ENCODE data around the gene ARF3. TPM values are rescaled to one million over a fixed set of nuclear protein-coding genes. Genes with fewer than 3 reads are reported as not detected.

ARF3 gene
- total and polyA plus RNA-seq, 2 donors = 25.1 to 78.6 TPM

GRCh38 chr12:48938805-48939204 is 18.5 kb downstream of the ARF3 start:
- no peak for DNase-seq (ENCODE audit: extremely low spot score)
- peaks cover 2% of the 10 kb centered on the region for H3K36me3 ChIP-seq (ENCODE audit: insufficient read depth)
- H3K27ac ChIP-seq (ENCODE audit: low read depth) = no peak overlapping the region
- H3K4me3 ChIP-seq (ENCODE audit: low read depth, low read length) = no peak overlapping the region
- no peaks in the 10 kb centered on the region for H3K4me1 ChIP-seq (ENCODE audit: insufficient read depth)
- 89% methylated on average over 7 of the region's 7 CpGs for WGBS

- Histone ChIP-seq H3K27ac (ENCODE audit: low read depth) (no peak overlapping the region), H3K36me3 (ENCODE audit: insufficient read depth) (peaks cover 2% of the 10 kb centered on the region), H3K4me3 (ENCODE audit: low read depth, low read length) (no peak overlapping the region), H3K4me1 (ENCODE audit: insufficient read depth) (no peaks in the 10 kb centered on the region)
- WGBS = 83% methylated on average over 6 of the region's 6 CpGs
- no peak for DNase-seq (ENCODE audit: extremely low spot score)
Measured at GRCh38 chr12:48937170-48937569, 20.1 kb downstream of the ARF3 start.

- no peak overlapping the region for H3K27ac ChIP-seq (ENCODE audit: low read depth)
- H3K4me1 ChIP-seq (ENCODE audit: insufficient read depth) = no peaks in the 10 kb centered on the region
- H3K36me3 ChIP-seq (ENCODE audit: insufficient read depth) = peaks cover 2% of the 10 kb centered on the region
- H3K4me3 ChIP-seq (ENCODE audit: low read depth, low read length) = no peak overlapping the region
- no peak for DNase-seq (ENCODE audit: extremely low spot score)
Measured at GRCh38 chr12:48936379-48936979, 20.8 kb downstream of the ARF3 start.

- Histone ChIP-seq H3K4me3 (ENCODE audit: low read depth, low read length) (no peak overlapping the region), H3K36me3 (ENCODE audit: insufficient read depth) (peaks cover 2% of the 10 kb centered on the region), H3K27ac (ENCODE audit: low read depth) (no peak overlapping the region), H3K4me1 (ENCODE audit: insufficient read depth) (no peaks in the 10 kb centered on the region)
- DNase-seq (ENCODE audit: extremely low spot score) = no peak
- 96% methylated on average over 1 of the region's 1 CpG for WGBS
Measured at GRCh38 chr12:48934312-48934706, 23.0 kb downstream of the ARF3 start.

GRCh38 chr12:48933664-48934311 is 23.5 kb downstream of the ARF3 start:
- H3K4me3 ChIP-seq (ENCODE audit: low read depth, low read length) = no peak overlapping the region
- WGBS = 86% methylated on average over 9 of the region's 9 CpGs
- no peak overlapping the region for H3K27ac ChIP-seq (ENCODE audit: low read depth)
- no peaks in the 10 kb centered on the region for H3K4me1 ChIP-seq (ENCODE audit: insufficient read depth)
- DNase-seq (ENCODE audit: extremely low spot score) = no peak
- H3K36me3 ChIP-seq (ENCODE audit: insufficient read depth) = peaks cover 2% of the 10 kb centered on the region

- no peak for DNase-seq (ENCODE audit: extremely low spot score)
- Histone ChIP-seq H3K27ac (ENCODE audit: low read depth) (no peak overlapping the region), H3K4me3 (ENCODE audit: low read depth, low read length) (no peak overlapping the region), H3K4me1 (ENCODE audit: insufficient read depth) (no peaks in the 10 kb centered on the region), H3K36me3 (ENCODE audit: insufficient read depth) (peaks cover 2% of the 10 kb centered on the region)
- WGBS = 86% methylated on average over 2 of the region's 2 CpGs
Measured at GRCh38 chr12:48932878-48933277, 24.4 kb downstream of the ARF3 start.

- H3K27ac ChIP-seq (ENCODE audit: low read depth) = no peak overlapping the region
- no peak for DNase-seq (ENCODE audit: extremely low spot score)
- no peaks in the 10 kb centered on the region for H3K4me1 ChIP-seq (ENCODE audit: insufficient read depth)
- WGBS = 84% methylated on average over 4 of the region's 4 CpGs
- no peak overlapping the region for H3K4me3 ChIP-seq (ENCODE audit: low read depth, low read length)
- no peaks in the 10 kb centered on the region for H3K36me3 ChIP-seq (ENCODE audit: insufficient read depth)
Measured at GRCh38 chr12:48930475-48930874, 26.8 kb downstream of the ARF3 start.

- Histone ChIP-seq H3K27ac (ENCODE audit: low read depth) (no peak overlapping the region), H3K4me1 (ENCODE audit: insufficient read depth) (no peaks in the 10 kb centered on the region), H3K36me3 (ENCODE audit: insufficient read depth) (no peaks in the 10 kb centered on the region), H3K4me3 (ENCODE audit: low read depth, low read length) (no peak overlapping the region)
- no peak for DNase-seq (ENCODE audit: extremely low spot score)
- WGBS = 77% methylated on average over 1 of the region's 1 CpG
Measured at GRCh38 chr12:48929551-48929950, 27.7 kb downstream of the ARF3 start.

GRCh38 chr12:48927261-48927660 is 30.0 kb downstream of the ARF3 start:
- H3K36me3 ChIP-seq (ENCODE audit: insufficient read depth) = no peaks in the 10 kb centered on the region
- no peak overlapping the region for H3K4me3 ChIP-seq (ENCODE audit: low read depth, low read length)
- WGBS = 84% methylated on average over 2 of the region's 2 CpGs
- no peaks in the 10 kb centered on the region for H3K4me1 ChIP-seq (ENCODE audit: insufficient read depth)
- no peak for DNase-seq (ENCODE audit: extremely low spot score)
- no peak overlapping the region for H3K27ac ChIP-seq (ENCODE audit: low read depth)

GRCh38 chr12:48925304-48926011 is 31.8 kb downstream of the ARF3 start, which contains the start of gene FKBP11:
Gene FKBP11, minus strand, starts transcription at chr12:48925492. Its CDS starts 64 bp downstream, at chr12:48925428.
- Histone ChIP-seq H3K4me1 (ENCODE audit: insufficient read depth) (no peaks in the 10 kb centered on the region), H3K4me3 (ENCODE audit: low read depth, low read length) (peak within 1 kb of the TSS; percentile 75), H3K36me3 (ENCODE audit: insufficient read depth) (no peaks in the 10 kb centered on the region), H3K27ac (ENCODE audit: low read depth) (peak within 1 kb of the TSS; percentile 57)
- WGBS = 4% methylated on average over 38 of the region's 38 CpGs
- no peak for DNase-seq (ENCODE audit: extremely low spot score)

GRCh38 chr12:48924617-48925303 is 32.5 kb downstream of the ARF3 start:
- WGBS = 1% methylated on average over 43 of the region's 43 CpGs
- no peaks in the 10 kb centered on the region for H3K36me3 ChIP-seq (ENCODE audit: insufficient read depth)
- H3K4me3 ChIP-seq (ENCODE audit: low read depth, low read length) = peak overlapping the region; percentile 75
- H3K4me1 ChIP-seq (ENCODE audit: insufficient read depth) = no peaks in the 10 kb centered on the region
- peak overlapping the region; percentile 57 for H3K27ac ChIP-seq (ENCODE audit: low read depth)
- no peak for DNase-seq (ENCODE audit: extremely low spot score)

- Histone ChIP-seq H3K27ac (ENCODE audit: low read depth) (no peak overlapping the region), H3K36me3 (ENCODE audit: insufficient read depth) (no peaks in the 10 kb centered on the region), H3K4me1 (ENCODE audit: insufficient read depth) (no peaks in the 10 kb centered on the region), H3K4me3 (ENCODE audit: low read depth, low read length) (no peak overlapping the region)
- DNase-seq (ENCODE audit: extremely low spot score) = no peak
- 95% methylated on average over 3 of the region's 3 CpGs for WGBS
Measured at GRCh38 chr12:48923117-48923516, 34.2 kb downstream of the ARF3 start.

GRCh38 chr12:48917857-48918537 is 39.3 kb downstream of the ARF3 start:
- WGBS = 52% methylated on average over 3 of the region's 3 CpGs
- H3K27ac ChIP-seq (ENCODE audit: low read depth) = no peak overlapping the region
- H3K4me1 ChIP-seq (ENCODE audit: insufficient read depth) = no peaks in the 10 kb centered on the region
- H3K36me3 ChIP-seq (ENCODE audit: insufficient read depth) = no peaks in the 10 kb centered on the region
- H3K4me3 ChIP-seq (ENCODE audit: low read depth, low read length) = no peak overlapping the region
- no peak for DNase-seq (ENCODE audit: extremely low spot score)

Measured in urinary bladder (tissue), 4 donors.